ENCODE data around the gene KDM4C.

GRCh38 chr9:7115606-7116005 lies 357.8 kb downstream of the KDM4C start:
- TF ChIP-seq SIRT6 (IDR thresholded peaks at IDR 0.05; ENCODE audit: low read length), result no peak
- TF ChIP-seq CEBPB (IDR thresholded peaks at IDR 0.05; ENCODE audit: low read depth, low read length), result no peak
- no peak for TF ChIP-seq POLR2A (IDR thresholded peaks at IDR 0.05; ENCODE audit: control extremely low read depth in 1 of 2, low read depth in 2 of 2, low read length in 2 of 2)
- no peak for TF ChIP-seq USF2 (IDR thresholded peaks at IDR 0.05; ENCODE audit: low read length)
- no peak for TF ChIP-seq CTCF (IDR thresholded peaks at IDR 0.05; ENCODE audit: control extremely low read depth in 1 of 3, insufficient read depth in 1 of 3, low read depth in 1 of 3, low read length in 3 of 3)
- TF ChIP-seq ATF3 (IDR thresholded peaks at IDR 0.05; ENCODE audit: insufficient read depth, low read depth, low read length), result no peak
- no peak for TF ChIP-seq TCF12 (IDR thresholded peaks at IDR 0.05; ENCODE audit: low read depth, low read length)
- TF ChIP-seq SIN3A (conservative IDR thresholded peaks at IDR 0.05 in 1 of 2, IDR thresholded peaks at IDR 0.05 in 1 of 2; ENCODE audit: low read depth in 1 of 2, low read length in 2 of 2), result no peak
- TF ChIP-seq GABPA (IDR thresholded peaks at IDR 0.05; ENCODE audit: borderline replicate concordance, insufficient read depth, low read length), result no peak
- TF ChIP-seq SP4 (IDR thresholded peaks at IDR 0.05; ENCODE audit: low read length), result no peak
- no peak for TF ChIP-seq CBX8 (IDR thresholded peaks at IDR 0.05; ENCODE audit: borderline replicate concordance, low read depth, low read length)

Measured in H1 (cell line).